OCI-LY1 (cell line): Measurements from ENCODE around the gene DENND11.

ENCODE experiments used
- H2AFZ ChIP-seq: fragments of 200-600 bp; sonication (generic), shearing (Covaris generic); 2 replicates; pipeline ENCODE4 v1.6.0; 2014; ENCODE audit warnings: antibody characterized with exemption, mild to moderate bottlenecking, low read length
- H3F3A ChIP-seq: fragments of 200-600 bp; sonication (generic), shearing (Covaris generic); 2 replicates; pipeline ENCODE4 v1.6.0; 2014; ENCODE audit warnings: mild to moderate bottlenecking, antibody characterized with exemption, low read length, moderate library complexity; ENCODE audit not compliant: insufficient read depth
- H3K27ac ChIP-seq: fragments of 200-600 bp; sonication (generic); 2 replicates; pipeline ENCODE4 v1.5.1; 2014; ENCODE audit warnings: low read length, mixed run types, mild to moderate bottlenecking, low read depth; ENCODE audit not compliant: poor library complexity, severe bottlenecking
- H3K27me3 ChIP-seq: fragments of 200-600 bp; sonication (generic); 2 replicates; pipeline ENCODE4 v1.6.0; 2014; ENCODE audit warnings: antibody characterized with exemption, mild to moderate bottlenecking, low read length, moderate library complexity; ENCODE audit not compliant: insufficient read depth
- H3K36me3 ChIP-seq: fragments of 200-600 bp; sonication (generic); 2 replicates; pipeline ENCODE4 v1.6.1; 2014; ENCODE audit warnings: mild to moderate bottlenecking, antibody characterized with exemption, low read length, moderate library complexity, mixed read lengths; ENCODE audit not compliant: insufficient read depth
- H3K4me1 ChIP-seq: fragments of 200-600 bp; sonication (generic); 2 replicates; pipeline ENCODE4 v1.5.1; 2014; ENCODE audit warnings: mild to moderate bottlenecking, low read length, moderate library complexity; ENCODE audit not compliant: insufficient read depth, severe bottlenecking
- H3K4me2 ChIP-seq: fragments of 200-600 bp; sonication (generic), shearing (Covaris generic); 2 replicates; pipeline ENCODE4 v1.6.1; 2014; ENCODE audit warnings: low read length
- H3K4me3 ChIP-seq: fragments of 200-600 bp; sonication (generic); 2 replicates; pipeline ENCODE4 v1.5.1; 2014; ENCODE audit warnings: low read length, low read depth, mild to moderate bottlenecking, mixed read lengths; ENCODE audit not compliant: poor library complexity, severe bottlenecking
- H3K79me2 ChIP-seq: fragments of 200-600 bp; shearing (Covaris generic); 2 replicates; pipeline ENCODE4 v1.6.1; 2016; ENCODE audit warnings: mixed run types, low read length, mixed read lengths; ENCODE audit not compliant: insufficient read depth
- H3K9ac ChIP-seq: fragments of 200-600 bp; sonication (generic), shearing (Covaris generic); 2 replicates; pipeline ENCODE4 v1.6.1; 2014; ENCODE audit warnings: mild to moderate bottlenecking, low read length, mixed read lengths
- H3K9me2 ChIP-seq: fragments of 200-600 bp; sonication (generic), shearing (Covaris generic); 2 replicates; pipeline ENCODE4 v1.6.1; 2014; ENCODE audit warnings: low read depth, mild to moderate bottlenecking, low read length, mixed read lengths
- H3K9me3 ChIP-seq: fragments of 200-600 bp; shearing (Covaris generic); 2 replicates; pipeline ENCODE4 v1.6.1; 2014; ENCODE audit warnings: low read length, mixed read lengths
- H4K20me1 ChIP-seq: fragments of 200-600 bp; sonication (generic), shearing (Covaris generic); 2 replicates; pipeline ENCODE4 v1.6.0; 2016; ENCODE audit warnings: mild to moderate bottlenecking, low read length; ENCODE audit not compliant: insufficient read depth
- EZH2 ChIP-seq: fragments of 200-600 bp; sonication (generic), shearing (Covaris generic); IDR thresholded peaks from 2 replicates; pipeline ENCODE4 v1.8.0; 2017; ENCODE audit warnings: borderline replicate concordance, mixed run types, mild to moderate bottlenecking, antibody characterized with exemption, low read length, moderate library complexity, mixed read lengths
- TF ChIP-seq, protein P1 (sequence below): fragments of 200-600 bp; sonication (generic), shearing (Covaris generic); IDR thresholded peaks from 2 replicates; pipeline ENCODE4 v1.5.1; 2017; ENCODE audit warnings: mild to moderate bottlenecking, antibody characterized with exemption, low read length, moderate library complexity, mixed read lengths

The DENND11 gene

DNA sequence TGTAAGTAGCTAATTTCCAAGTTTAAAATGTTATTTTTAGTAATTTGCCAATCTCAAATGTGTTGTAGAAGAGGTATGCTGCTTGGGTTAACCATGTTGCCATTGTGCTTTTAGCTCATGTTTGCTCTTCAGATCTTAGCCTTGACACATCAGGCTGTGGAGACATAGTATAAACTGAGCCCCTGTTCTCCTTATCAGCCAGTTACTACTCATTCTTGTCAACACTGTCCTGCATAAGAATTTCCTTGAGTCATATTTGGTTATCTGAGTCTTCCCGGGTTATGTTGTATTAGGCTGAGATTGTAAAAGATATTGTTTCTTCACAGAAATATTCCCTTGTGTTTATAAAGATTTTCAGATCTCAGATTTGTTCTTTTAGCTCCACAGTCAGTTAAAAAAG lies 40.3 kb upstream of the DENND11 start:
- Histone ChIP-seq H3K9ac (no peak overlapping the region), H3K4me1 (peaks cover 22% of the 10 kb centered on the region), H3F3A (no peaks in the 10 kb centered on the region), H3K36me3 (peaks cover 77% of the 10 kb centered on the region), H3K4me2 (no peak overlapping the region), H3K4me3 (no peak overlapping the region), H3K9me2 (no peaks in the 10 kb centered on the region), H3K27ac (no peak overlapping the region), H3K9me3 (no peaks in the 10 kb centered on the region), H4K20me1 (no peaks in the 10 kb centered on the region), H2AFZ (no peak overlapping the region), H3K27me3 (no peaks in the 10 kb centered on the region), H3K79me2 (peaks cover 29% of the 10 kb centered on the region)
- no peak for TF ChIP-seq EZH2
- TF ChIP-seq, protein P1, sequence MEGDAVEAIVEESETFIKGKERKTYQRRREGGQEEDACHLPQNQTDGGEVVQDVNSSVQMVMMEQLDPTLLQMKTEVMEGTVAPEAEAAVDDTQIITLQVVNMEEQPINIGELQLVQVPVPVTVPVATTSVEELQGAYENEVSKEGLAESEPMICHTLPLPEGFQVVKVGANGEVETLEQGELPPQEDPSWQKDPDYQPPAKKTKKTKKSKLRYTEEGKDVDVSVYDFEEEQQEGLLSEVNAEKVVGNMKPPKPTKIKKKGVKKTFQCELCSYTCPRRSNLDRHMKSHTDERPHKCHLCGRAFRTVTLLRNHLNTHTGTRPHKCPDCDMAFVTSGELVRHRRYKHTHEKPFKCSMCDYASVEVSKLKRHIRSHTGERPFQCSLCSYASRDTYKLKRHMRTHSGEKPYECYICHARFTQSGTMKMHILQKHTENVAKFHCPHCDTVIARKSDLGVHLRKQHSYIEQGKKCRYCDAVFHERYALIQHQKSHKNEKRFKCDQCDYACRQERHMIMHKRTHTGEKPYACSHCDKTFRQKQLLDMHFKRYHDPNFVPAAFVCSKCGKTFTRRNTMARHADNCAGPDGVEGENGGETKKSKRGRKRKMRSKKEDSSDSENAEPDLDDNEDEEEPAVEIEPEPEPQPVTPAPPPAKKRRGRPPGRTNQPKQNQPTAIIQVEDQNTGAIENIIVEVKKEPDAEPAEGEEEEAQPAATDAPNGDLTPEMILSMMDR, result no peak

DNA sequence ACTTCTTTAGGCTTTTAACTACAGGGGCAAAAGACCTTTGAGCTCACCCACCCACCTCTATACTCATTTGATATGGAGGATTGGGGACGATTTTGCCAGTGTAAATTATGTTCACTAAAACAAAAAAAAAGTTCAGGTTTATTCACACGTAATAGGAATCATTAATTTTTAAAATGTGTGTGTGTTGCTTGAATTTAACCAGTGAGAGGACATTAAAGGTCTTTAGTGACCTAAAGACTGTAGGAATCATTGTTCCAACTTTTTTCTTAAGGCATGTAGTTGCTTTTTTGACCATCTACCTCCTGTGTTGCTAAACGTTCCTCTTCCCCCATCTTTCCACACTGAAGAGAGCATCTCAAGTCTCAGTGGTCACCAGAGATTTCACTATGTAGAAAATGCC lies 37.3 kb upstream of the DENND11 start:
- peak overlapping the region; percentile 68 for H3K4me3 ChIP-seq
- H3K27me3 ChIP-seq, result no peaks in the 10 kb centered on the region
- H3K4me1 ChIP-seq, result peaks cover 28% of the 10 kb centered on the region
- TF ChIP-seq, protein P1, result no peak
- no peak for TF ChIP-seq EZH2
- H3K4me2 ChIP-seq, result peak overlapping the region; percentile 86
- no peaks in the 10 kb centered on the region for H3K9me3 ChIP-seq
- peaks cover 48% of the 10 kb centered on the region for H3K36me3 ChIP-seq
- H2AFZ ChIP-seq, result no peak overlapping the region
- no peaks in the 10 kb centered on the region for H3K9me2 ChIP-seq
- H3K79me2 ChIP-seq, result peaks cover 29% of the 10 kb centered on the region
- H3K9ac ChIP-seq, result peak overlapping the region; percentile 71
- H3K27ac ChIP-seq, result no peak overlapping the region
- no peaks in the 10 kb centered on the region for H4K20me1 ChIP-seq
- no peaks in the 10 kb centered on the region for H3F3A ChIP-seq

DNA sequence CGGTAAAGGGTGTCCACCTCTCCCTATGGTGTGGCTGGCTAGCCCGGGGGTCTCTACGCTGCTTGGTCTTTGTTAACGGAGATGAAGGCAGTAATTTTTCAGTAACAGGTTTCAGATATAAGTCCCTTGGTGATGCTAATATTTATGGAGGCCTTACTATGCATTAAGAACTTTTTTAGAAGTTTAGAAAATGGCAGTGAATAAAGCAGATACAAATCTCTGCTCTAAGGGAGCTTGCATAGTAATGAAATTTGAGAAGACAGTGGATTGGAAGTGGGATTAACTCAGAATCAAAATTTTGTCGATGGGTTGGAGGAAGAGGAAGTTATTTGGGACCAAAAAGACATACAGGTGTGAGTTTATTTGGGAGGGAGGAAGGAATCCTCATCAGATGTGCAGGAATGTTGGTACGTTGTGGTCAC lies 36.6 kb upstream of the DENND11 start:
- Histone ChIP-seq H2AFZ (no peak overlapping the region), H3K9me3 (no peaks in the 10 kb centered on the region), H3K79me2 (peaks cover 29% of the 10 kb centered on the region), H3K9me2 (no peaks in the 10 kb centered on the region), H3K4me1 (peaks cover 28% of the 10 kb centered on the region), H3K36me3 (peaks cover 41% of the 10 kb centered on the region), H3K4me2 (peak overlapping the region; percentile 86), H3K4me3 (peak overlapping the region; percentile 68), H3F3A (no peaks in the 10 kb centered on the region), H3K9ac (peak overlapping the region; percentile 71), H3K27ac (peak overlapping the region; percentile 33), H3K27me3 (no peaks in the 10 kb centered on the region), H4K20me1 (no peaks in the 10 kb centered on the region)
- TF ChIP-seq EZH2, result no peak
- TF ChIP-seq, protein P1, result no peak
